SK-N-MC (cell line): ENCODE results near the gene PEX5.

Experiments
- EZH2 ChIP-seq: fragments of 200-600 bp; sonication (generic); IDR thresholded peaks from one replicate; pipeline ENCODE4 v1.6.1; 2017; ENCODE audit warnings: antibody characterized with exemption
- FOXP2 ChIP-seq: optimal IDR thresholded peaks from 2 replicates; pipeline ENCODE3; 2011; ENCODE audit warnings: mild to moderate bottlenecking, moderate library complexity; ENCODE audit not compliant: insufficient read depth; ENCODE audit errors: extremely low read length, control extremely low read depth
- POLR2AphosphoS5 ChIP-seq: IDR thresholded peaks from 2 replicates; pipeline ENCODE4 v1.6.1; 2012; ENCODE audit warnings: mild to moderate bottlenecking, low read depth, low read length, borderline replicate concordance

DNA sequence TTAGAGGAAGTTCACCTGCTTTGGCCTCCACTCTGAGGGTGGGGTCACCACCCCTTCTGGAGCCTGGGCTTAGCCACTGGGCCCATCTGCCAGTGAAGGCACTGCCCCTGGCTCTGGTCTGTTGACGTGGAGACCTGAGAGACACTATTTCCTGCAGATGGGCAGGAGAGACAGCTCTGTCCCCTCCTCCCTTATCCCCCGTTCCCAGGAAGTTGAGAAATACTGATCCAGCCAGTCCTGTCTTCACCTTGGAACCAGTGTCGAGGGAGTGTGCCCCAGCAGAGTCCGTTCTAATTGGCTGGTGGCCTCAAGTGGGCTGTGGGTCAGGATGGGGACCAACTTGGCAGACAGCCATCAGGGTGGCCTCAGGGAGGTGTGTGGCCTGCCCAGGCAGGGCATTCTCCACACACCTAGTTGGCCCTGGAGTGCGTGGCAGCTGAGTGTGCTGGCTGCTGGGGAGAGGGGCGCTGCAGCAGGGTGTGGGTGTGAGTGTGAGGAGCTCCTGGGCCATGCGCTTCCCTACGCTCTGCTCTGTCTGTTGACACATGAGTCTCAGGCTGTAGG, 33.9 kb upstream of the PEX5 start:
- no peak for TF ChIP-seq EZH2
- TF ChIP-seq POLR2AphosphoS5, result no peak
- TF ChIP-seq FOXP2, result no peak
